DOHH2 (cell line): ENCODE results near the gene VSNL1.

ENCODE experiments used
- H3F3A ChIP-seq: fragments of 200-600 bp; sonication (generic), shearing (Covaris generic); 2 replicates; pipeline ENCODE4 v1.6.0; 2016; ENCODE audit warnings: antibody characterized with exemption, mild to moderate bottlenecking; ENCODE audit not compliant: control insufficient read depth, insufficient read depth
- H3K27ac ChIP-seq: fragments of 200-600 bp; sonication (generic); 2 replicates; pipeline ENCODE4 v1.5.1; 2014; ENCODE audit warnings: low read depth, mild to moderate bottlenecking, low read length, moderate library complexity
- H3K27me3 ChIP-seq: fragments of 200-600 bp; sonication (generic); 2 replicates; pipeline ENCODE4 v1.6.1; 2014; ENCODE audit warnings: mild to moderate bottlenecking, low read length, mixed read lengths; ENCODE audit not compliant: control insufficient read depth
- H3K36me3 ChIP-seq: fragments of 200-600 bp; sonication (generic); 2 replicates; pipeline ENCODE4 v1.6.1; 2014; ENCODE audit warnings: mild to moderate bottlenecking, low read length, moderate library complexity, mixed read lengths; ENCODE audit not compliant: control insufficient read depth
- H3K4me1 ChIP-seq: fragments of 200-600 bp; sonication (generic); 2 replicates; pipeline ENCODE4 v1.6.1; 2014; ENCODE audit warnings: mild to moderate bottlenecking, low read length, mixed read lengths; ENCODE audit not compliant: control insufficient read depth
- H3K4me2 ChIP-seq: fragments of 200-600 bp; sonication (generic); 2 replicates; pipeline ENCODE4 v1.6.0; 2014; ENCODE audit warnings: mild to moderate bottlenecking, low read length, moderate library complexity
- H3K4me3 ChIP-seq: fragments of 200-600 bp; sonication (generic); 2 replicates; pipeline ENCODE4 v1.5.1; 2014; ENCODE audit warnings: mild to moderate bottlenecking, low read length, mixed read lengths
- H3K79me2 ChIP-seq: fragments of 200-600 bp; sonication (generic); 2 replicates; pipeline ENCODE4 v1.6.1; 2014; ENCODE audit warnings: mild to moderate bottlenecking, low read length, mixed read lengths; ENCODE audit not compliant: control insufficient read depth
- H3K9me2 ChIP-seq: fragments of 200-600 bp; sonication (generic); replicated peaks from 2 replicates; pipeline ENCODE4 v1.6.1; 2014; ENCODE audit warnings: mild to moderate bottlenecking, low read length, mixed read lengths; ENCODE audit not compliant: control insufficient read depth
- H3K9me3 ChIP-seq: fragments of 200-600 bp; sonication (generic); 2 replicates; pipeline ENCODE4 v1.6.1; 2014; ENCODE audit warnings: antibody characterized with exemption, low read length, mixed read lengths; ENCODE audit not compliant: control insufficient read depth, insufficient read depth
- H4K20me1 ChIP-seq: fragments of 200-600 bp; sonication (generic); 2 replicates; pipeline ENCODE4 v1.6.0; 2014; ENCODE audit warnings: low read depth, mild to moderate bottlenecking, antibody characterized with exemption, low read length, moderate library complexity; ENCODE audit not compliant: control insufficient read depth, insufficient read depth
- CTCF ChIP-seq: fragments of 200-600 bp; sonication (generic); IDR thresholded peaks from one replicate; pipeline ENCODE4 v1.5.1; 2014; ENCODE audit warnings: antibody characterized with exemption, mild to moderate bottlenecking, low read depth, low read length; ENCODE audit not compliant: poor library complexity, severe bottlenecking
- EZH2phosphoT487 ChIP-seq: fragments of 200-600 bp; sonication (generic); IDR thresholded peaks from 2 replicates; pipeline ENCODE4 v1.6.1; 2017; ENCODE audit warnings: borderline replicate concordance, mild to moderate bottlenecking, antibody characterized with exemption, low read length, moderate library complexity, mixed read lengths

The VSNL1 gene

GRCh38 chr2:17550907-17551306 lies 10.4 kb downstream of the VSNL1 start:
- Histone ChIP-seq H3K36me3 (no peaks in the 10 kb centered on the region), H3K9me3 (no peaks in the 10 kb centered on the region), H3K27me3 (0 out of 2 replicates have a peak, but pooled peaks cover 1% of the 10 kb centered on the region), H3K4me3 (no peak overlapping the region), H3K79me2 (no peaks in the 10 kb centered on the region), H3F3A (no peaks in the 10 kb centered on the region), H4K20me1 (no peaks in the 10 kb centered on the region), H3K4me2 (no peak overlapping the region), H3K9me2 (no peaks in the 10 kb centered on the region), H3K4me1 (no peaks in the 10 kb centered on the region), H3K27ac (no peak overlapping the region)
- TF ChIP-seq CTCF: no peak
- TF ChIP-seq EZH2phosphoT487: no peak

- Histone ChIP-seq H4K20me1 (no peaks in the 10 kb centered on the region), H3K4me2 (no peak overlapping the region), H3K79me2 (no peaks in the 10 kb centered on the region), H3F3A (no peaks in the 10 kb centered on the region), H3K9me2 (no peaks in the 10 kb centered on the region), H3K4me1 (no peaks in the 10 kb centered on the region), H3K27me3 (no peaks in the 10 kb centered on the region), H3K27ac (no peak overlapping the region), H3K4me3 (no peak overlapping the region), H3K9me3 (no peaks in the 10 kb centered on the region), H3K36me3 (no peaks in the 10 kb centered on the region)
- TF ChIP-seq CTCF (no peak), EZH2phosphoT487 (no peak)
These were observed 14.7 kb downstream of the VSNL1 start for GRCh38 chr2:17555150-17555549.

DNA sequence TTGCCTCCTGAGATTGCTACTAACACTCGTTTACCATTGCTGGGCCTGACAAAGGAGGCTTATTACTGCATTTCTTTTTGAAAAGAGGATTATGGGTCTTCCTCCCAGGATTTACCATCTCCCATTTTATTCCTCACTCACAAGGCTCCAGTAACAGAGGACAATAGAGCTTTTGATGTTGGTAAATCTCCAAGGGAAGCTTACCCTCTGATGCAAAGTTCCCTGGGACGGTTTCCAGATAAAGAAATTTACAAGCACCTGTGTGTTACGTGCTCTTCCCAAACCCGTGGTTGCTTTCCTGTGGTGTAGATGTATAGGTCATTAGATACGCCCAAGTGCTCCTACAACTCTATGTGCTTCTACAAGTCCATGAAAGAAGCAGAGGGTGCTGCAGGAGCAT lies 17.1 kb downstream of the VSNL1 start:
- Histone ChIP-seq H3K79me2 (no peaks in the 10 kb centered on the region), H4K20me1 (no peaks in the 10 kb centered on the region), H3K9me2 (no peaks in the 10 kb centered on the region), H3K4me2 (no peak overlapping the region), H3K9me3 (no peaks in the 10 kb centered on the region), H3K27ac (no peak overlapping the region), H3K4me3 (no peak overlapping the region), H3K36me3 (no peaks in the 10 kb centered on the region), H3K4me1 (no peaks in the 10 kb centered on the region), H3F3A (no peaks in the 10 kb centered on the region), H3K27me3 (no peaks in the 10 kb centered on the region)
- no peak for TF ChIP-seq EZH2phosphoT487
- no peak for TF ChIP-seq CTCF

DNA sequence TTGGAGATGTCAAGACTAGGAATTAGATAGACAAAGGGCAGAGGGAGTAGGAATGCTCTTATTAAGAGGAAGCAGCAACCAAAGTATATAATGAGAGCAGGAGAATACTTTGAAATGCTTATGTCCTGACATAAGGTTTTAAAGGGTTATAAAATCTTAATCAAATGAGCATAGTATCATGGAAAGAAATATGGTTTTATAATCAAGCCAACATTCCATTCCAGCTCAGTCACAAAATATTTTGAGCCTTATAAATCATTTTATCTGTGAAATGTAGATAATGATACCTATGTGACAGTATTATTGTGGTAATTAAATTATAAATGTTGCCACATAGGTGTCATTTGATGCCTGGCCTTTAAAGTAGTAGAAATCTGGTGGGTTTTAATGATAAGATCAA lies 17.6 kb downstream of the VSNL1 start:
- TF ChIP-seq CTCF (no peak), EZH2phosphoT487 (no peak)
- no peaks in the 10 kb centered on the region for H3K9me3 ChIP-seq
- H3K4me3 ChIP-seq: no peak overlapping the region
- no peaks in the 10 kb centered on the region for H3K4me1 ChIP-seq
- H3K27me3 ChIP-seq: no peaks in the 10 kb centered on the region
- H3K79me2 ChIP-seq: no peaks in the 10 kb centered on the region
- H3K9me2 ChIP-seq: no peaks in the 10 kb centered on the region
- no peak overlapping the region for H3K27ac ChIP-seq
- no peaks in the 10 kb centered on the region for H4K20me1 ChIP-seq
- H3K36me3 ChIP-seq: no peaks in the 10 kb centered on the region
- H3K4me2 ChIP-seq: no peak overlapping the region
- no peaks in the 10 kb centered on the region for H3F3A ChIP-seq
